LNCaP clone FGC (cell line): ENCODE data around the gene TRAF1.
A peak's percentile ranks its signal among the peaks of the same experiment; 100 is the strongest.

Experiments
- DNase-seq: peaks from one replicate; pipeline ENCODE4 v3.0.0-alpha.2; 2011; ENCODE audit warnings: low read depth
- H3K4me3 ChIP-seq: 2 replicates; pipeline ENCODE4 v1.5.1; 2011; ENCODE audit warnings: mild to moderate bottlenecking, low read depth, low read length, control low read depth
- TF ChIP-seq, protein P1 (sequence below): IDR thresholded peaks from 2 replicates; pipeline ENCODE4 v1.5.1; 2012; ENCODE audit warnings: mild to moderate bottlenecking; ENCODE audit not compliant: control insufficient read depth, insufficient read depth; ENCODE audit errors: extremely low read depth

TRAF1 gene

DNA sequence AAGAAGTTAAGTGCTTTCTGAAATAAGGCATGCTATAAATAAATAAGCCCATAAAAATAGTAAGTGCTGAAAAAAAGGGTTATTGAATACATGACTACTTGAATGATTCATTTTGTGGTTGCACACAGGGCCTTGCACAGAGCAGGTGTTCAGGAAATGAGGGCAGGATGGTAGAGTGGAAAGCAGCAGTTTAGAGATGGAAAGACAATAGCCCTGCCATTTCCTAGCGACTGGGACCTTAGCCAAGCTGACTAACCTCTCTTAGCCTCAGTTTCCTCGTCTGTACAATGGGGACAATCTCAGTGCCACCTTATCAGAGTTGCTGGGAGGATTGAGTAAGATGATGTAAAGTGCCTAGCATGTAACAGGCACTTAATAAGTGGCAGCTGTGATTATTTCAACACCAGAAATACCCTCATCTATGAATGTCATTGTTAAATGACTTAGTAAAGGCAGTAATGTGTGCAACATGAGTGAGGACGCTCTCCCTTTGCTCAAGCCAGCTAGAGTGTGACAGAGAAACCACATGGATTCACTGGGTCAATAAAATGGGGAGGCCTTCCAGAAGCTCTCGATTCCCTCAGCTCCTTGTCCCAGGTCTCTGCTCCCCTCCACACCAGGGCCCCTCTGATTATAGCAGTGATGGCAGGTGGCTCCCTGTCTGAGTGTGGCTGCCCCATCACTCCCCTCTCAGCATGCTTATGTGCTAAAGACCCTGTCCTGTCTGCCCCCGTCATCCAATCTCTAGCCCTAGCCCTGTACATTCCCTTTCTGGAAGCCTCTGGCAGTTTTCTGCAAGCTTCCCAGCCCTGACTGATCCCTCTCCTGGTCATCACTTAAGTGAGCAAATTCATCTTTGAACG, 33.6 kb downstream of the TRAF1 start:
- DNase-seq = no peak
- no peak overlapping the region for H3K4me3 ChIP-seq
- TF ChIP-seq, protein P1, sequence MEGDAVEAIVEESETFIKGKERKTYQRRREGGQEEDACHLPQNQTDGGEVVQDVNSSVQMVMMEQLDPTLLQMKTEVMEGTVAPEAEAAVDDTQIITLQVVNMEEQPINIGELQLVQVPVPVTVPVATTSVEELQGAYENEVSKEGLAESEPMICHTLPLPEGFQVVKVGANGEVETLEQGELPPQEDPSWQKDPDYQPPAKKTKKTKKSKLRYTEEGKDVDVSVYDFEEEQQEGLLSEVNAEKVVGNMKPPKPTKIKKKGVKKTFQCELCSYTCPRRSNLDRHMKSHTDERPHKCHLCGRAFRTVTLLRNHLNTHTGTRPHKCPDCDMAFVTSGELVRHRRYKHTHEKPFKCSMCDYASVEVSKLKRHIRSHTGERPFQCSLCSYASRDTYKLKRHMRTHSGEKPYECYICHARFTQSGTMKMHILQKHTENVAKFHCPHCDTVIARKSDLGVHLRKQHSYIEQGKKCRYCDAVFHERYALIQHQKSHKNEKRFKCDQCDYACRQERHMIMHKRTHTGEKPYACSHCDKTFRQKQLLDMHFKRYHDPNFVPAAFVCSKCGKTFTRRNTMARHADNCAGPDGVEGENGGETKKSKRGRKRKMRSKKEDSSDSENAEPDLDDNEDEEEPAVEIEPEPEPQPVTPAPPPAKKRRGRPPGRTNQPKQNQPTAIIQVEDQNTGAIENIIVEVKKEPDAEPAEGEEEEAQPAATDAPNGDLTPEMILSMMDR = no peak

DNA sequence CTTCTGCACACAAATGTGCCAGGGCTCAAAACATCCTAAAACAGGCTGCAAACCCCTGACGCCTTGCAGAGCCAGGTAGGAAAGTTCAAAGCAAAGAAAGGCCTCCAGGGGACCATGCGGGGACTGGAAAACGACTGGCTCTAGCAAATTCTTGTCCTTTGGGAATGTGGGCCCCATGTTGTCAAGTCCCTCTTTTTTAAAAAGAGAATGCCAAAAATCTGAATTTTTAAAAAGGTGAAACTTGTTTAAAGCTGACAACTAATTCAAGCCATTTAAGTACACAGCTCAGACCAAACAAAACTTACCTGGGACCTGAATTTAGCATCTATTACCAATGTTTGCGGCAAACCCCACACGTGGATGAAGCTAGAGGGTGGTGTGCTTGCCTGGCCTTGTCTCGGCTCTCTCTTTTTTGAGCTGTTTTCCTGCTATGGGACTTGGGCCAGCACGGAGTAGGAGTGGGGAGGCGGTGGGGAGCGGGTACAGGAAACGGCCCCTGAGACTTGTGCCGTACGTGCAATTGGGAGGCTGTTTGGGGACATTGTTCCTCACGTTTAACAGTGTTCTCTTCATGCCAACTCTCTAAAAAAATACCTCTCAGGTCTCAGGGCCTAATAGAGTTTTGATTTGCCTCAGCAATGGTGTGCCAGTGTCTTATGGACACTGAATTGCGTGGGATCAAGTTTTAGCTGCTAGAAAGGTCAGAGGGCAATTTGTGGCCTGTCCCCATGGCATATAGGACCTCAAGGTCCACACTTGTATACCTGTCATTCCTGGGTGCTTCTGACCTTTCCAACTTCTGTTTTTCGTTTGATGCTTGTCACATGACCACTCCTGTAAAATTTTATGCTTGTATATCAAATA, 34.5 kb downstream of the TRAF1 start:
- no peak for DNase-seq
- TF ChIP-seq, protein P1 = no peak
- no peak overlapping the region for H3K4me3 ChIP-seq

DNA sequence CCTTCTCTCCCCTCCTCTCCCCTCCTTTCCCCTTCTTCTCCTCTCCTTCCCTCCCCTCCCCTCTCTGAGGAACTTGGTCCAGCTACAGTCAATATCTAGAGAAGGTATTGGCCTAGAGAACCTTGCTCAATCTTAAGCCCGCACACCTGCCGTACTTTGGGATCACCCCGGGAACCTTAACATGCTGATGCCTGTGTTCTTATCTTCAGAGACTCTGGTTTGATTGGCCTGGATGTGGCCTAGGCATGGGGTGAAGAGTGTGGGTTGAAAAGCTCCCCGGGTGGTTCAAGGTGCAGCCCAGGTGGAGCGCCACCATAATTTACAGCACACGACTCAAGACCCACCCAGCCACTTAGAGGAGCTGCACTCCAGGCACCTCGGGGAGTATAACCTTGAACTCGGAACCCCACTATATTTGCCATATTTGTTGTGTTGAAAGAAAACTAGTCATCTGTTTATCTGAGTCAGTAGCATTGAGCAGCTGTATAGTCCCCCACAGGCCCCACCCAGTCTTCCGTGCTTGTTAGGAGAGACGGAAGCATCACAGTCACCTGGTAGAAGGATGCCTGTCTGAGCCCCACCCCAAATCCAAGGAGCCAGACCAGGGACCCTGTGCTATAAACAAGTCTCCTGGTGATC, 35.2 kb downstream of the TRAF1 start:
- H3K4me3 ChIP-seq = no peak overlapping the region
- TF ChIP-seq, protein P1 = no peak
- no peak for DNase-seq

DNA sequence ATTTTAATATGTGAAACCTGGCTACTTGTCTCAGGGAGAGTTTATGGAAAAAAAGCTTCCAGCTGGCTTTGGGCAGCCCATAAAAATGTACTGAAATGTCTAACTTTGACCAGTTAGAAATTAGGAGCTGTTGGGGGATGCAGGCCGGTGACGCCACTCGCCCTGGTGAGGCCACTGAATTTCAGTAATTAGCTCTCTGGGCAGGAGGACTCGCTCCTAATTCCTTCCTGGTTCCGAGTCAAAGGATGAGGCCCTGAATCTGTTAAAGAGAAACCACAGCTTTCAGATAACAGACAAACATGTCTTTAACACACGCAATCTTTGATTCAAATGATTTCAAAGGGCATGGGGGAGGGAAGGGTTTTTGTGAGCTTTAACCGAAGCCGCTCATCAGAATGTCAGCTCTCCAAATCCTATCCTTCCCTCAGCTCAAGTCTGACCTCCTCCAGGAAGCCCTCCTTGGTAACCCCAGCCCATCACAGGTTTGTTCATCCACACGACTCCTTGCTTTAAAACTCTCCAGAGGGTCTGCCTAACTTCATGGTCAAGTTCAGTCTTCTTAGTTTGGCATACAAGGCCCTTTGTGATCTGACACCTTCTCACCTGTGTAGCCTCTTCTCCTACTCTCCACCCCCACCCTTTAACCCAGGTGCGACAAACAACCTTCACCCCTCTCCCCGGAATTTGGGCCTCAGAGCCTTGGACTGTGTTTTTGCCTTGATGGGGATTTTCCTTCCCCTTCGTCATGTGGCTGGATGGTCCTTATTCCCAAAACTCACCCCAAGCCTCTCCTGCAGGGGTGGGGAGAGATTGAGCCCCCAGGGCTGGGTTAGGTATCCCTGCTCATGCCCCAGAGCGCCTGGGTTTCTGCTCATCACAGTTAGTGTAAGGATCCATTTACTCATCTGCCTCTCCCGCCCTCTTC, 36.0 kb downstream of the TRAF1 start:
- no peak for DNase-seq
- TF ChIP-seq, protein P1 = no peak

DNA sequence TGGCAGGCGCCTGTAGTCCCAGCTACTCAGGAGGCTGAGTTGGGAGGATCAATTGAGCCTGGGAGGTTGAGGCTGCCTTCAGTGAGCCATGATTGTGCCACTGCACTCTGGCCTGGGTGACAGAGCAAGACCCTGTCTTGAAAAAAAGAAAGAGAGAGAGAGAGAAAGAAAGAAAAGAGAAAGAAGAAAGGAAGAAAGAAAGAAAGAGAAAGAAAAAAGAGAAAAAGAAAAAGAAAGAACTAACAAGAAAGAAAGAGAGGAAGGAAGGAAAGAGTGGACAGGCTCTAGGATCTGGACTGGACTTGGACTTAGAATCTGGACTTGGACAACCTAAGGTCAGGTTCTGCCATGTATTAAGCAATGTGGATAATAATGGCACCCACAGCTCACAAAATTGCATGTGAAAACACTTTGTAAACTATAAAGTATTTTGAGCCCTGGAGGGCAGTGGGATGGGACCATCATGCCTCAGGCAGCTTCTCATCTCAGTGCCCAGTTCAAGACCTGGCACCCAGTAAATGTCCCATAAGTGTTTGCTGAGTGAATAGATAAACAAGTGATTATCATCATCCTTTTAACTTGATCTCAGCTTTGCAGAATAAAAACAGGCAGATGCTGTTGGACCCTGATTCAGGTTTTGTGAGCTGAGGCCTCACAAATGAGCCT, 36.9 kb downstream of the TRAF1 start:
- no peak overlapping the region for H3K4me3 ChIP-seq
- TF ChIP-seq, protein P1 = no peak
- peak; percentile 56 for DNase-seq

More for the DNA sequence above, 36.0 kb downstream of the TRAF1 start:
- H3K4me3 ChIP-seq = no peak overlapping the region

DNA sequence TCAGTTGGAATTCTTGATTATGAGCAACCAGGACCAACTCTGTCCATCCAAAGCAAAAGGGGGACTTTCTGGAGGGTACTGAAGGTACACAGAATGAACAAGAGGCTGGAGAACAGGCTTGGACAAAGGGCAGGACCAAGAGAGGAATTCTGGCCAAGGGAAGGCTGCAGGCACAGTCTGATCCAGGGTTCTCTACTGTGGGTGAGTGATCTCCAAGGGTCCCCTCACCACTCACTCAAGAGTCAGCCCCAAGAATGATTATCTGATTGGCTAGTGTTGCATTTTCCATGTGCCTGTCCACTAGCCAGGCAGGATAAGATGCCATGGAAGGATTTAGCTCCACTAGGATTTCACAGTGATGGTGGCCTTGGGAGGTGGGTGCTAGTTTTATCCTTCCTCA, 38.0 kb downstream of the TRAF1 start:
- TF ChIP-seq, protein P1 = no peak
- H3K4me3 ChIP-seq = no peak overlapping the region
- no peak for DNase-seq
